K562 (cell line): ENCODE measurements around the gene LENG8. TPM values are rescaled to one million over a fixed set of nuclear protein-coding genes. Genes with fewer than 3 reads are reported as not detected.
A peak's percentile ranks its signal among the peaks of the same experiment; 100 is the strongest.

Source experiments
- ATAC-seq: fragments of 200-7000 bp; cut with Tn5 transposase; 3 replicates; pipeline ENCODE4 v1.9.1; 2020; ENCODE audit warnings: moderate library complexity
- BruUV-seq: library from RNA; stranded (reverse); fragments of 400-500 nt; replicated peaks from 2 replicates; lab custom pipeline; 2021; lab: Mats Ljungman, UMichigan
- CTCF ChIA-PET: fragments of 300-600 bp; formaldehyde crosslinking; extraction: SDS; loops from one replicate; lab custom pipeline; 2021; ENCODE audit warnings: low intra/inter-chr PET ratio; lab: Yijun Ruan, JAX
- POLR2A ChIA-PET: fragments of 300-600, 350-650 bp; sonication (Branson Sonifier 250); formaldehyde crosslinking; extraction: SDS; loops from one replicate; lab custom pipeline; 2021; ENCODE audit warnings: antibody characterized with exemption, inconsistent platforms; lab: Yijun Ruan, JAX
- DNase-seq, 4 experiments: peaks; one replicate each; pipeline versions ENCODE4 v3.0.0 to v3.0.0-alpha.2; 2011 to 2018; ENCODE audit warnings: low spot score in 3 of 4, mixed read lengths in 3 of 4; ENCODE audit errors: extremely low read depth in 1 of 4
- FAIRE-seq: peaks from 2 replicates; lab custom pipeline; 2011; peaks lifted over from hg19 to GRCh38; lab: Jason Lieb, UNC
- H2AFZ ChIP-seq: 2 replicates; pipeline ENCODE4 v1.6.0; 2011; ENCODE audit warnings: low read depth, low read length, control low read depth, inconsistent platforms
- H3K27ac ChIP-seq: fragments of 200-600 bp; 3 replicates; pipeline ENCODE4 v1.8.0; 2011; ENCODE audit warnings: low read depth, mild to moderate bottlenecking, control low read depth, inconsistent platforms, low read length, moderate library complexity, mixed read lengths; ENCODE audit errors: extremely low read depth
- H3K27me3 ChIP-seq, 2 experiments: fragments of 300-600 bp in 1 of 2; 2 replicates in 1 of 2; 3 replicates in 1 of 2; pipeline versions ENCODE4 v1.6.0 to v1.8.0; 2011; ENCODE audit warnings: inconsistent platforms in 2 of 2, low read length in 2 of 2, mild to moderate bottlenecking in 1 of 2, mixed read lengths in 1 of 2, moderate library complexity in 1 of 2; ENCODE audit not compliant: control insufficient read depth in 2 of 2, insufficient read depth in 2 of 2
- H3K36me3 ChIP-seq: fragments of 300-600 bp; 3 replicates; pipeline ENCODE4 v1.8.0; 2011; ENCODE audit warnings: mild to moderate bottlenecking, low read length, inconsistent platforms; ENCODE audit not compliant: control insufficient read depth, insufficient read depth
- H3K4me1 ChIP-seq, 2 experiments: fragments of 200-600 bp in 1 of 2; replicated peaks in 1 of 2; 2 replicates in 1 of 2; 3 replicates in 1 of 2; pipeline versions ENCODE4 v1.5.1 to v1.8.0; 2011; ENCODE audit warnings: inconsistent platforms in 2 of 2, low read length in 2 of 2, mild to moderate bottlenecking in 1 of 2, mixed read lengths in 1 of 2, moderate library complexity in 1 of 2; ENCODE audit not compliant: control insufficient read depth in 2 of 2, insufficient read depth in 2 of 2
- H3K4me2 ChIP-seq: 2 replicates; pipeline ENCODE4 v1.6.1; 2011; ENCODE audit warnings: low read length, control low read depth, inconsistent platforms, mixed read lengths; ENCODE audit not compliant: insufficient read depth
- H3K4me3 ChIP-seq: fragments of 200-600 bp; sonication (generic), shearing (Covaris generic); 2 replicates; pipeline ENCODE4 v1.5.1; 2016; ENCODE audit warnings: control low read depth, inconsistent platforms
- H3K79me2 ChIP-seq: fragments of 200-600 bp; 3 replicates; pipeline ENCODE4 v1.8.0; 2011; ENCODE audit warnings: low read length, inconsistent platforms; ENCODE audit not compliant: control insufficient read depth, insufficient read depth
- H3K9ac ChIP-seq, 2 experiments: 2 replicates each; pipeline versions ENCODE4 v1.6.0 to v1.6.1; 2011; ENCODE audit warnings: low read depth in 2 of 2, low read length in 2 of 2, control low read depth in 1 of 2, inconsistent platforms in 1 of 2, mild to moderate bottlenecking in 1 of 2, mixed read lengths in 1 of 2; ENCODE audit not compliant: insufficient read depth in 1 of 2
- H3K9me1 ChIP-seq: one replicate; pipeline ENCODE4 v1.6.0; 2011; ENCODE audit warnings: inconsistent platforms, mild to moderate bottlenecking, low read length, moderate library complexity; ENCODE audit not compliant: control insufficient read depth, insufficient read depth
- H3K9me3 ChIP-seq: replicated peaks from 2 replicates; pipeline ENCODE4 v1.5.1; 2011; ENCODE audit warnings: low read depth, low read length, inconsistent platforms; ENCODE audit not compliant: control insufficient read depth, insufficient read depth
- H4K20me1 ChIP-seq: replicated peaks from 2 replicates; pipeline ENCODE4 v1.6.1; 2011; ENCODE audit warnings: low read length, inconsistent platforms, mixed read lengths; ENCODE audit not compliant: control insufficient read depth, insufficient read depth
- NEUROD1 ChIP-seq: fragments of 150-350 bp; IDR thresholded peaks from 2 replicates; pipeline ENCODE4 v1.6.1; 2014; ENCODE audit warnings: borderline replicate concordance, low read length, low read depth; ENCODE audit not compliant: partially characterized antibody
- POLR2AphosphoS5 ChIP-seq: IDR thresholded peaks from 2 replicates; pipeline ENCODE4 v1.6.1; 2011; ENCODE audit warnings: mild to moderate bottlenecking, low read depth, low read length, moderate library complexity; ENCODE audit not compliant: control insufficient read depth, insufficient read depth
- POLR2G ChIP-seq: fragments of 200-400 bp; formaldehyde crosslinking; IDR thresholded peaks from 2 replicates; pipeline ENCODE4 v1.6.1; 2017; ENCODE audit warnings: low read depth, mild to moderate bottlenecking, antibody characterized with exemption, low read length, moderate library complexity
- RBFOX2 ChIP-seq: fragments of 200-400 bp; formaldehyde crosslinking; IDR thresholded peaks from 2 replicates; pipeline ENCODE4 v1.6.1; 2017; ENCODE audit warnings: low read depth, mild to moderate bottlenecking, low read length, moderate library complexity
- WGBS: fragments of 100-300 bp; shearing (Covaris generic); methylation state at CpG from one replicate; pipeline ENCODE4 v1.1.6; 2016; ENCODE audit warnings: low coverage, mixed read lengths; ENCODE audit not compliant: insufficient coverage; ENCODE audit errors: missing lambda C conversion rate; 5-methylcytosine and 5-hydroxymethylcytosine counted together
- in situ Hi-C: fragments of 300-500 bp; cut with MboI; formaldehyde crosslinking; loops from 4 replicates; pipeline ENCODE4 v1.15.0; 2018; ENCODE audit warnings: inconsistent platforms, mixed read lengths
- intact Hi-C: fragments of 100-400 bp; cut with micrococcal nuclease; formaldehyde crosslinking; loops from 2 replicates; pipeline ENCODE4 v1.14.2; 2022
- polyA plus RNA-seq, 8 experiments: library from polyadenylated mRNA; depleted of rRNA in 4 of 8; stranded (reverse) in 5 of 8; unstranded in 3 of 8; fragments of >200 nt; fragmentation: Nextera tagmentation in 2 of 8; fragmentation: Illumina TruSeq in 1 of 8; extraction: Ambion mirVana in 2 of 8; extraction: Trizol in 1 of 8; gene quantifications; 2 replicates each; pipeline versions ENCODE4 v1.2.1 to v1.2.3, GENCODE V29; 2011 to 2014; ENCODE audit warnings: inconsistent platforms in 1 of 8, missing spikeins in 1 of 8
- total RNA-seq, 7 experiments: library from RNA; depleted of rRNA in 6 of 7; stranded (reverse); fragments of >200 nt in 6 of 7; fragmentation: Illumina TruSeq in 2 of 7; extraction: Trizol in 2 of 7; gene quantifications; 2 replicates each; pipeline versions ENCODE4 v1.2.1 to v1.2.3, GENCODE V29; 2011 to 2021; ENCODE audit warnings: low replicate concordance in 1 of 7
- TF ChIP-seq, protein P1 (sequence below): IDR thresholded peaks from 2 replicates; pipeline ENCODE4 v1.6.1; 2011; ENCODE audit warnings: borderline replicate concordance, low read depth, mild to moderate bottlenecking, moderate library complexity, low read length; ENCODE audit not compliant: insufficient read depth, poor library complexity, severe bottlenecking

LENG8 gene
- total and polyA plus RNA-seq, 9 of the 15 experiments (the other 6 are each of a cell fraction or from before 2014, with no cell fraction given), result 0.74 to 146 (median 28.1) TPM

DNA sequence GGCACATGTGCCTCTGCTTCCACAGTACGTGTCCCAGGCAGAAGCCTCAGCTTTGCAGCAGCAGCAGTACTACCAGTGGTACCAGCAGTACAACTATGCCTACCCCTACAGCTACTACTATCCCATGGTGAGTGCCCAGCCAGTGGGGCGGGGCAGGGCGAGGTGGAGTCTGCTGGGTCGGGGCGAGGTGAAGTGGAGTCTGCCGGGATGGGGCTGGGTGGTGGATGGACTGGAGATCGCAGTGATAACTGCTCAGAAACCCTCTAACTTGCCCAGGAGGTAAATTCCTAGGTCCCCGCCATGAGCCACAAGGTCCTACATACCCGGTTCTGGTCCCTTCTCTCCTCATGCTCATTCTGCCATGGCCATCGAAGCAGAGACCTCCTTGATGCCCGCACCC lies 3.6 kb downstream of the LENG8 start:
- TF ChIP-seq POLR2G, result 0 out of 2 replicates have a peak, but pooled peaks have one; percentile 14
- no peak for TF ChIP-seq NEUROD1
- TF ChIP-seq, all 486 proteins: peak for 1
- BruUV-seq, result no TSS peak
- no peak overlapping the region for H3K4me2 ChIP-seq
- ChIA-PET POLR2A (interaction anchor here (3.4 kb wide), 1 partner anchor 10 kb away, joined by 34 read pairs; the partner anchor contains the start of gene LENG9), CTCF (no interaction called here)
- no peak for ATAC-seq
- peaks cover 67% of the 10 kb centered on the region for H3K79me2 ChIP-seq
- H3K4me3 ChIP-seq, result no peak overlapping the region
- in situ Hi-C loops (no loop called here), intact Hi-C loops (no loop called here)
- peak overlapping the region in 1 of 2 experiments; percentile 33; a peak in 1 of 4 replicates for H3K9ac ChIP-seq
- peaks cover 12% of the 10 kb centered on the region for H3K9me1 ChIP-seq
- H3K27ac ChIP-seq, result no peak overlapping the region
- no peaks in the 10 kb centered on the region for H3K9me3 ChIP-seq
- no peak for DNase-seq
- H2AFZ ChIP-seq, result no peak overlapping the region
- H4K20me1 ChIP-seq, result peaks cover 28% of the 10 kb centered on the region
- FAIRE-seq, result no peak
- H3K27me3 ChIP-seq, result no peaks in the 10 kb centered on the region
- H3K4me1 ChIP-seq, result peaks cover 11 to 38% of the 10 kb centered on the region in 2 experiments; a peak in 4 of 5 replicates
- whole genome bisulfite sequencing, result 95% methylated on average over 9 of the region's 11 CpGs
- H3K36me3 ChIP-seq, result peaks cover 73% of the 10 kb centered on the region

DNA sequence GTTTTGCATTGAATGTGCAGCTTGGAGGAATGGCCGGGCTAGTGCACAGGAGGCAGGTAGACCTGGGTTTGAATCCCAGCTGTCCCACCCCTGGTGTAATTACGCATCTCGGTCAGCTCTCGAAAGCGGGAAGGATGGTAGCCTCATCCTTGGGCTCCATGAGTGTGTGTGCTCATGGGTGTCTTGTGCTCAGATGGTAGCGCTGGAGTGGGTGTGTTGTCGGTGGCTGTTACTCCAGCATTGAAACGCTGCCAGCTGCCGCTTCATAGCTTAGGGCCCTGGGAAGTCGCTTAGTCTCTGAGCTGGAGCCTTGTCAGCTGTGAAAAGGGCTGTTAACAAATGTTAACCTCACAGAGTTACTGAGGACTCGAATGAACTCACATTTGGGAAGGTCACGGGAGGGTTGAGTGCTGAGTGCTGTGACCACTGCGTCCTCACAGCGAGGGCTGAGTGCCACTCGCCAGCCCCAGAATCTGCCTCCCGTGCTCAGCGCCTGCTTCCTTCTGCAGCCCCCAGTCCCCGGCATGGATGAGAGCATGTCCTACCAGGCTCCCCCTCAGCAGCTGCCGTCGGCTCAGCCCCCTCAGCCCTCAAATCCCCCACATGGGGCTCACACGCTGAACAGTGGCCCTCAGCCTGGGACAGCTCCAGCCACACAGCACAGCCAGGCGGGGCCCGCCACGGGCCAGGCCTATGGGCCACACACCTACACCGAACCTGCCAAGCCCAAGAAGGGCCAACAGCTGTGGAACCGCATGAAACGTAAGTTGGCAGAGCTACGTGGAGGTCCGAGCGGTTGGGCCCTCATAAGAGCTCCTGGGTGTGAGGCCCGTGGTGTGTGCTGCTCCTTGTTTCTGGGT lies 5.2 kb downstream of the LENG8 start:
- H3K4me2 ChIP-seq, result no peak overlapping the region
- no peak for ATAC-seq
- H3K9me1 ChIP-seq, result peaks cover 12% of the 10 kb centered on the region
- in situ Hi-C loops, result no loop called here
- intact Hi-C loops, result no loop called here
- CTCF ChIA-PET, result no interaction called here
- DNase-seq, result peak in 1 of 4 experiments; percentile 10
- WGBS, result 97% methylated on average over 27 of the region's 31 CpGs
- H3K4me3 ChIP-seq, result no peak overlapping the region
- H3K79me2 ChIP-seq, result peaks cover 51% of the 10 kb centered on the region
- H3K27ac ChIP-seq, result no peak overlapping the region
- peak overlapping the region in 1 of 2 experiments; percentile 27; a peak in 1 of 4 replicates for H3K9ac ChIP-seq
- TF ChIP-seq POLR2G (peak; percentile 60), RBFOX2 (peak; percentile 68), POLR2AphosphoS5 (0 out of 2 replicates have a peak, but pooled peaks have one; percentile 9)
- TF ChIP-seq, protein P1, sequence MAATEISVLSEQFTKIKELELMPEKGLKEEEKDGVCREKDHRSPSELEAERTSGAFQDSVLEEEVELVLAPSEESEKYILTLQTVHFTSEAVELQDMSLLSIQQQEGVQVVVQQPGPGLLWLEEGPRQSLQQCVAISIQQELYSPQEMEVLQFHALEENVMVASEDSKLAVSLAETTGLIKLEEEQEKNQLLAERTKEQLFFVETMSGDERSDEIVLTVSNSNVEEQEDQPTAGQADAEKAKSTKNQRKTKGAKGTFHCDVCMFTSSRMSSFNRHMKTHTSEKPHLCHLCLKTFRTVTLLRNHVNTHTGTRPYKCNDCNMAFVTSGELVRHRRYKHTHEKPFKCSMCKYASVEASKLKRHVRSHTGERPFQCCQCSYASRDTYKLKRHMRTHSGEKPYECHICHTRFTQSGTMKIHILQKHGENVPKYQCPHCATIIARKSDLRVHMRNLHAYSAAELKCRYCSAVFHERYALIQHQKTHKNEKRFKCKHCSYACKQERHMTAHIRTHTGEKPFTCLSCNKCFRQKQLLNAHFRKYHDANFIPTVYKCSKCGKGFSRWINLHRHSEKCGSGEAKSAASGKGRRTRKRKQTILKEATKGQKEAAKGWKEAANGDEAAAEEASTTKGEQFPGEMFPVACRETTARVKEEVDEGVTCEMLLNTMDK, result no peak
- TF ChIP-seq, all 486 proteins: peak for 3
- H3K4me1 ChIP-seq, result peaks cover 11 to 37% of the 10 kb centered on the region in 2 experiments; a peak in 4 of 5 replicates
- H3K9me3 ChIP-seq, result no peaks in the 10 kb centered on the region
- POLR2A ChIA-PET, result interaction anchor here (3.4 kb wide), 1 partner anchor 9 kb away, joined by 34 read pairs; the partner anchor contains the start of gene LENG9
- H4K20me1 ChIP-seq, result peaks cover 36% of the 10 kb centered on the region
- H3K36me3 ChIP-seq, result peaks cover 88% of the 10 kb centered on the region
- no TSS peak for BruUV-seq
- H2AFZ ChIP-seq, result no peak overlapping the region
- FAIRE-seq, result no peak
- H3K27me3 ChIP-seq, result no peaks in the 10 kb centered on the region
